Amniotic stem cell (primary cell): ENCODE data around the gene XRCC5.

Experiments used
- DNase-seq: peaks from one replicate; lab custom pipeline; 2025; lab: John Stamatoyannopoulos, UW

XRCC5 gene

DNA sequence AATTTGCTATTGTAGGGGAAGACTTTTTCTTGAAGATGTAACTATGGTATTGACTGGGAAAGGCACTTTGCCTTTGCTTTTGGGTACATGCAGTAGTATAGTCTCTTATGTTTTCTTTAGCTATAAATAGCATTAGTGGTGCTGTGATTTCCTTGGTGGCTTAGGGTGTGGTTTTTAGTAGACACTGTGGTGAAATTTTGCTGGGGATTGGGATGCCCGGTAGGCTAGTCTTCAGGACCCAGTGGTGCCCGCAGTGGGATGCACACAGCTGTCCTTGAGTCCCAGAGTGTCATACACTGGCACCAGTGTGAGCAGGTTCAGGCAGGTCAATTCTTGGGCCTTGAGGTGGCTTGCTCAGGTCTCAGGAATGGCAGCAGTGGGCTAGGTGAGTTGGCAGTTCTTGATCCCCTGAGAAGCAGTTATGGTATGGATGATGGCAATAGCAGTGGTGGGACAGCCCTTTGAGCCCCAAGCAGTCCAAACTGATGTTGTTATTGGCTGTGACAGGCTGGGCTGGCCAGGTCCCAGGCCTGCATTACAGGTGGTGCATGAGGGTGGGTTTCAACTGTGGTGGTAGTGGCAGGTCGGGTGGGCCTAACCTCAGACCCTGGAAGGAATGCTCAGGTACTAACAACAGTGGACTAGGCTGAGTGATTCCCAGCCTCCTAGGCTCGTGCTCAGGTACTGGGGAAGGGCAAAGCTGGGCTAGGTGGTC lies 124.3 kb downstream of the XRCC5 start:
- no peak for DNase-seq

DNA sequence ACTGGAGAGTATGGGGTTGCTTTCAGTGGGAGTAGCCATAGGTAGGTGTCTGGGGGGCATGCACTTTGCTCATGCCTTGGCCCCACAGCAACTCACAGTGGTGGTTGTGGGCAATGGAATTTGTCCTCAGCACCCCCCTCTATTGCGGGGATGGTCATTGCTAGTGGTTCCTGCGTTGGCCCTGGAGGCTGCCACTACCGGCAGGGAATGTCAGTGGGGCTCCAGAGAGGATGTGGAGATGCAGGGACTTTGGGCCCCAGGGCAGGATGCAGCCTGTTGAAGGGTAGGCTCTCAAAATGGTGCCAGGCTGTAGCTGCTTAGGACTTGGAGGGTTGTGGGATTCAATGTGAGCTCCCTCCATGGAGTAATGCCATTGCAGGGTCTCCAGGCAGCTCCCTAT lies 125.0 kb downstream of the XRCC5 start:
- DNase-seq: no peak

DNA sequence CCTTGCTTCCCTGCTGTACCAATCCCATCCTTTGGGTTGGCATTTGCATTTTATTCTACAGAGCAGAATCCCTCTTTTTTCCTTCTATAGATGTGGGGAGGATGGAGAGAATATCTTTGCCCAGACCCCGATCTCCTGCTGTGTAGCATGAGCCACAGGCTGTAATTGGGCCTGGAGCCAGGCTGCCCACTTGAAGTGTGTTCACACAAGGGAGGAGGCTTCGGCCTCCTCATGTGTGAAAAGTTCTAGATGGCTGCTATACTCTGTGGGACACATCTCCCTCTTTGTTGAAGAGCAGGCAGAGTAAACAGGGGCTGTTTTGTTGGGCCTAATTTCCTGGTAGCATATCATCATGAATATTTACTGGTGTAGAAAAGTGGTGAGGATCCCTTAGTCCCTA lies 126.3 kb downstream of the XRCC5 start:
- no peak for DNase-seq

DNA sequence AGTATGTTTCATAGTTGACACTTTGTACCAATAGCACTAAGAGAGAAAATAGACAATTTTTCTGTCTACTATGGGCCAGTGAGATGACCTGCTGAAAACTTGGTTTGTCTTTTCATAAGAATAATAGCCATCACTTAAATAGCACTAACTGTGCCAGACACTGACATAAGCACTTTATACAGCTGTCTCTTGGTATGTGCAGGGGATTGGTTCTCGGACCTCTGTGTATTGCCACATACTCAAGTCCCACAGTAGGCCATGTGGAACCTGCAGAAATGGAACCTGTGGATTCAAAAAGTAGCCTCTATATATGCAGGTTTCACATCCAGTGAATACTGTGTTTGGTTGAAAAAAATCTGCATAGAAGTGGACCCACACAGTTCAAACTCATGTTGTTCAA lies 126.7 kb downstream of the XRCC5 start:
- no peak for DNase-seq

DNA sequence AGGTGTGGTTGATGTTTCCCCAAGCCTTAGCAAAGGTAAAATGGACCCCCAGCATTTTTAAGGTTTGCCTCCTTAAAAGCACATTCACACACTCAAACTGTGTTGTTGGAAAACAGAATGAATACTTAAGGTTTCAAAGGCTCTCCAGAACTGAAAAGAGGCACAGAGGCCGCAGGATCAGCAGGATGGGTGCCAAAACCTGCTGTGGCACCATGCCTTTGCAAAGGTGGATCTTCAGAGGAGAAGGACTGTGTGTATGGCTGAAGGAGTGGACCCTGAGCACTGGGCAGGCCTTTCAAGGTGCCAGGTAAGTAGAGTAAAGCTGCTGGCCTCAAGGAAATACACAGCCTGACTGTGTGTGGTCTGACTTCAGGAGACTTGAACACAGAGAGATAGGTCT lies 127.3 kb downstream of the XRCC5 start:
- DNase-seq: no peak

DNA sequence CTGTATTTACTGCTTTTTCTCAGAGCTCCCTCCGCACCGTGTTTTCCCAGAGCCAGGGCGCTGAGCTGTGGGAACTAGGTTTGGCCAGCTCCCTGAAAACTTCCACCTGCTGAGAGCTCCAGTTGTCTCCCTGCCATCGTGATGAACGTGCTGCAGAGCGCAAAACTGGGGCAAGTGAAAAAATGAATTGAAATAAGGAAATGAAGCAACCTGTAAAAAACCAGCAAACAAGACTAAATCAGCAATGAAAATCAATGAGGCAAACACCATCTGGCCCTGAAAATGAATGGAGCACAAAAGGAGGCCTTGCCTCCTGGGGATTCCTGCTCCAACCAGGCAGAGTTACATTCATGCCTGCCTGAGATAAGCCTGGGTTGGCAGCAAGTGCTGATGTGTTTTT lies 133.2 kb downstream of the XRCC5 start:
- DNase-seq: no peak

DNA sequence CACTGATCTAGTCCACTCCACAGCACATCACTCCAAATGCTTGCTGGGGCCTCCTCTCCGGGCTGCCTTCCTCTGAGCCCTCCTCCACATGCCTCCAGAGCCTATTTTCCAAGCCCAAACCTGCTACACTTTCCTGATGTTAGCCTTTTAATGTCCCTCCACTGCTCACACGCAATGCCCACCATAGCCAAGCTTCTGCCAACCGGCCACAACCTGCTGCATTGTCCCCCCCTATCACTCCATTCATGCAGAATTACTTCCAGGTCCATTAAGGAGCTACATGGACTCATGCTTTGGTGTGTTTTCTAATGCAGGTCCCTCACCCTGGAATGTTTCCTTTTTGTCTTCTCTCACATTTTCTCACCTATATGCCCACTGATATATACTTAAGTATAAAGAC lies 133.9 kb downstream of the XRCC5 start:
- DNase-seq: no peak

DNA sequence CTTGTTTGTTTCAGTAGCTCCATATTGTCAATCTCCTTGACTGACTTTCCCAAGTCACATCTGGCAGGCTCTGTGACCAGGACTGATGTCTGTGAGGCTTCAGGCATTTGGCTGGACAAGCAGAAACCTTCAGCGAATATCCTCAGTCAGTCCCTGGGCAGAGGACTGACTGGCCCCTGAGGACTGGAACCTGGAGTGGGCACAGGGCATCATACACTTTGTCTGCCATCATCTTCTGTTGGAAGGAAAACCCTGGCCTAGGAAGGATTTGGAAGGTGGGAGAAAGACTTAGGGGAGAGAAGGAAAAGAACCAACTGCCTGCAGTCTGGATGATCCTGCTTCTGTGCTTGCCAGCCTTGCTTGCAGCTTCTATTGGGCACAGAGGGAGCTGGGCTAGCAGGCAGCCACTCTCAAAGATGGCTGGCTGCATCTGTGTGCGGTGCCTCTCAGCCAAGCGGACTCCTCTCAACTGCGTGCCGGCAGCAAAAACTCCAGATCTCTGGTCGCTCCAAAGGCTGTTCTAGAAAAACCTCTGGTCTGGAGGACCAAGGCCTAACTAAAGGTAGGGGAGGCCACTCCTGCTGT lies 136.3 kb downstream of the XRCC5 start:
- no peak for DNase-seq

DNA sequence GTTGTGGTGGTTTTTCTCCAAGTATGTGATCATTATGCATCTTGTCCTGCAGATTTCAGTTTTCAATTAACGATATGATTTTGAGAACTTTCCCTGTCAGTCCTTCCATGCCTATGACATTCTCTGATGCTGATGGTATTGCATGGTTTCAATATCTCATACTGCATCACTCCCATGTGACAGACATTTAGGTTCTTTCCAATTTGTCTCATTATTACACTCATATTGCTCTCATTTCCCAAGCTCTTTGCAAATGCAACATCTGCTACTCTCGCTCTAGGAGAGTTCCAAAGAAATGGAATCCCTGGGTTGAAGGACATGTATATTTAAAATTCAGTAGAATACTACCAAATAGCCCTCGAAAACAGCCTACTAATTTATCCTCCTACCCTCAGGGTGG lies 137.6 kb downstream of the XRCC5 start:
- no peak for DNase-seq
